Gastroesophageal sphincter (tissue), 4 donors: ENCODE data around the gene RTF1. TPM values are rescaled to one million over a fixed set of nuclear protein-coding genes. Genes with fewer than 3 reads are reported as not detected.

Experiments used
- ATAC-seq: fragments of 150-250 bp; one replicate; pipeline ENCODE4 v1.9.1; 2016; ENCODE audit warnings: mild to moderate bottlenecking, moderate library complexity
- H3K27ac ChIP-seq, 4 donors: fragments of 200-600 bp; sonication (generic) in 3 of 4; 1 replicate in 3 of 4; 2 replicates in 1 of 4; pipeline ENCODE4 v1.5.1; 2016 to 2019
- H3K27me3 ChIP-seq: fragments of 200-600 bp; sonication (generic); one replicate; pipeline ENCODE4 v1.5.1; 2019
- H3K36me3 ChIP-seq, 2 donors: fragments of 200-600 bp; sonication (generic); one replicate each; pipeline ENCODE4 v1.5.1; 2019; ENCODE audit warnings: control low read depth in 1 of 2
- H3K4me1 ChIP-seq, 3 donors: fragments of 200-600 bp; sonication (generic); 1 replicate in 2 of 3; 2 replicates in 1 of 3; pipeline ENCODE4 v1.5.1; 2016 to 2019; ENCODE audit warnings: control low read depth in 2 of 3
- H3K4me3 ChIP-seq, 2 donors: fragments of 200-600 bp; sonication (generic); one replicate each; pipeline ENCODE4 v1.5.1; 2019; ENCODE audit warnings: mild to moderate bottlenecking in 1 of 2, moderate library complexity in 1 of 2
- H3K9me3 ChIP-seq, 3 donors: fragments of 200-600 bp; sonication (generic); one replicate each; pipeline ENCODE4 v1.5.1; 2017 to 2019; ENCODE audit warnings: control low read depth in 2 of 3
- CTCF ChIP-seq, 4 experiments: fragments of 200-600 bp in 2 of 4; fragments of 450-650 bp in 2 of 4; sonication (generic) in 1 of 4; IDR thresholded peaks; one replicate each; pipeline ENCODE4 v1.5.1; 2017 to 2019; ENCODE audit warnings: antibody characterized with exemption in 4 of 4, mild to moderate bottlenecking in 2 of 4, moderate library complexity in 2 of 4
- EP300 ChIP-seq: sonication (generic); formaldehyde crosslinking; IDR thresholded peaks from one replicate; pipeline ENCODE4 v1.6.1; 2017; ENCODE audit warnings: antibody characterized with exemption, mild to moderate bottlenecking
- POLR2A ChIP-seq, 2 donors: fragments of 450-650 bp; IDR thresholded peaks; one replicate each; pipeline ENCODE4 v1.6.1; 2017; ENCODE audit warnings: antibody characterized with exemption in 2 of 2, mild to moderate bottlenecking in 2 of 2, moderate library complexity in 1 of 2
- POLR2AphosphoS5 ChIP-seq: sonication (generic); formaldehyde crosslinking; IDR thresholded peaks from one replicate; pipeline ENCODE4 v1.6.1; 2017; ENCODE audit warnings: antibody characterized with exemption
- WGBS, 2 donors: methylation state at CpG; one replicate each; pipeline ENCODE4 v1.1.5; 2018; ENCODE audit warnings: low coverage in 1 of 2; 5-methylcytosine and 5-hydroxymethylcytosine counted together
- total RNA-seq, 4 donors: library from RNA; depleted of rRNA; stranded (reverse); fragments of >200 nt; gene quantifications; one replicate each; pipeline ENCODE4 v1.1.0, GENCODE V29; 2016

The RTF1 gene
- total RNA-seq, 4 donors from 2014 or later = 31.9 to 53.2 (median 34.8) TPM

- H3K4me3 ChIP-seq = no peak overlapping the region
- WGBS, 2 donors = 76 to 90% methylated on average over 2 to 3 of the region's 11 CpGs
- no peaks in the 10 kb centered on the region for H3K27me3 ChIP-seq
- no peak for ATAC-seq
- no peak for TF ChIP-seq POLR2AphosphoS5
- TF ChIP-seq POLR2A (IDR thresholded peaks at IDR 0.05) = no peak
- TF ChIP-seq CTCF (IDR thresholded peaks at IDR 0.05) = no peak
- no peak for TF ChIP-seq EP300
- H3K36me3 ChIP-seq = peaks cover 3 to 100% of the 10 kb centered on the region in 2 donors
- no peak overlapping the region for H3K27ac ChIP-seq
- H3K4me1 ChIP-seq = no peaks in the 10 kb centered on the region
- no peaks in the 10 kb centered on the region for H3K9me3 ChIP-seq
Measured at GRCh38 chr15:41473418-41473817, 56.5 kb downstream of the RTF1 start.

GRCh38 chr15:41474436-41474835 is 57.5 kb downstream of the RTF1 start:
- Histone ChIP-seq H3K27ac (no peak overlapping the region), H3K9me3 (no peaks in the 10 kb centered on the region), H3K27me3 (no peaks in the 10 kb centered on the region), H3K36me3 (peaks cover 3 to 100% of the 10 kb centered on the region in 2 donors), H3K4me1 (no peaks in the 10 kb centered on the region), H3K4me3 (no peak overlapping the region)
- WGBS, 2 donors = 78 to 87% methylated on average over 5 to 6 of the region's 8 CpGs
- no peak for ATAC-seq
- no peak for TF ChIP-seq EP300
- TF ChIP-seq POLR2AphosphoS5 = no peak
- TF ChIP-seq POLR2A (IDR thresholded peaks at IDR 0.05) = no peak
- TF ChIP-seq CTCF (IDR thresholded peaks at IDR 0.05) = no peak

- 63 to 100% methylated on average over 2 of the region's 2 CpGs for WGBS, 2 donors
- no peaks in the 10 kb centered on the region for H3K27me3 ChIP-seq
- H3K4me1 ChIP-seq = no peaks in the 10 kb centered on the region
- H3K36me3 ChIP-seq = peaks cover 3 to 100% of the 10 kb centered on the region in 2 donors
- no peak overlapping the region for H3K27ac ChIP-seq
- TF ChIP-seq EP300 (no peak), POLR2AphosphoS5 (no peak), POLR2A (IDR thresholded peaks at IDR 0.05) (no peak), CTCF (IDR thresholded peaks at IDR 0.05) (no peak)
- no peaks in the 10 kb centered on the region for H3K9me3 ChIP-seq
- ATAC-seq = no peak
- H3K4me3 ChIP-seq = no peak overlapping the region
Measured at GRCh38 chr15:41474941-41475340, 58.0 kb downstream of the RTF1 start.

GRCh38 chr15:41476416-41477048 is 59.6 kb downstream of the RTF1 start:
- Histone ChIP-seq H3K9me3 (no peaks in the 10 kb centered on the region), H3K27ac (no peak overlapping the region), H3K4me3 (no peak overlapping the region), H3K27me3 (no peaks in the 10 kb centered on the region), H3K4me1 (no peaks in the 10 kb centered on the region), H3K36me3 (peaks cover 3 to 100% of the 10 kb centered on the region in 2 donors)
- WGBS, 2 donors = 67 to 77% methylated on average over 5 of the region's 5 CpGs
- no peak for ATAC-seq
- TF ChIP-seq POLR2AphosphoS5 (no peak), CTCF (IDR thresholded peaks at IDR 0.05) (no peak), EP300 (no peak), POLR2A (IDR thresholded peaks at IDR 0.05) (no peak)

- Histone ChIP-seq H3K4me1 (no peaks in the 10 kb centered on the region), H3K9me3 (no peaks in the 10 kb centered on the region), H3K4me3 (no peak overlapping the region), H3K36me3 (peaks cover 3 to 88% of the 10 kb centered on the region in 2 donors), H3K27me3 (no peaks in the 10 kb centered on the region), H3K27ac (no peak overlapping the region)
- TF ChIP-seq POLR2A (IDR thresholded peaks at IDR 0.05) (no peak), POLR2AphosphoS5 (no peak), CTCF (IDR thresholded peaks at IDR 0.05) (no peak), EP300 (no peak)
- 69 to 84% methylated on average over 9 to 11 of the region's 12 CpGs for WGBS, 2 donors
- no peak for ATAC-seq
Measured at GRCh38 chr15:41480396-41481140, 63.7 kb downstream of the RTF1 start.
